GM18502 (cell line): ENCODE measurements around the gene FAM124A.

Experiments used
- ATAC-seq: cut with Tn5 transposase; IDR thresholded peaks from one replicate; pipeline ENCODE4 v1.9.1; 2021; ENCODE audit warnings: mild to moderate bottlenecking; ENCODE audit not compliant: unreplicated experiment, poor library complexity

Gene FAM124A

DNA sequence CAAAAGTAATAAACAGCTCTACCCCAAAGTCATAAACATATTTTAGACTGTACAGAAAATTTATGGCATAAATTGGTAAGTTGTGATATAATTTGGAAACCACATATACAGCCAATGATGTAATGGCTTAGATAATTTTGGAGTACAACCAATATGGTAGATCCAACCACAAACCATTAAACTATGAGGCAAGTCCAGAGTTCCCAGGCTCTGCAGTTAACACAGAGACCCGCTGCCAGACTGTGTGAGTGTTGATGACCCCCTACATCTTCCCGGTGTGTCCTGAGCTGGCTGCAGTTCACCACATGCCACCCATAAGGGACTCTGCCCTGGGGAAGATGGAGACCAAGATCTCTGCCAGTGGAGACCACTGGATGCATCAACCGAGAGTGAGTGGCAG lies 107.4 kb downstream of the FAM124A start:
- no peak for ATAC-seq

DNA sequence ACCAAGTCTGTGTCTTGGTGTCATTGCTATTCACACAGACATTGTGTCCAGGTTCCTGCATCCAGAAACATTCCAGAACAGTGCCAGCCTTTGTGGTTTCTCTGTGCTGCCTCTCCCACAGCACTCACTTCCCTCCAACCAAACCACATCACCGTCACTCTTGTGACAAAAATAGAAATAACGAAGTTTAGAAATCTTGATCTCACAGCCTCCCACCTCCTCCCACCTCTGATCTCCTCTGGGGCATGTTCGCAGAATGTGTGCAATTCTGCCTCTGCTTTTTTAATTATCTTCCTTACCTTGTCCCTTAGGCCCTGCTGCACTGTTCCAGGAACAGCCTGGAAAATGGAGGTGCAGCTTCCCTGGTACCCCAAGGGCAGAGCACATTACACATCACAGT lies 108.6 kb downstream of the FAM124A start:
- ATAC-seq = peak; percentile 55

DNA sequence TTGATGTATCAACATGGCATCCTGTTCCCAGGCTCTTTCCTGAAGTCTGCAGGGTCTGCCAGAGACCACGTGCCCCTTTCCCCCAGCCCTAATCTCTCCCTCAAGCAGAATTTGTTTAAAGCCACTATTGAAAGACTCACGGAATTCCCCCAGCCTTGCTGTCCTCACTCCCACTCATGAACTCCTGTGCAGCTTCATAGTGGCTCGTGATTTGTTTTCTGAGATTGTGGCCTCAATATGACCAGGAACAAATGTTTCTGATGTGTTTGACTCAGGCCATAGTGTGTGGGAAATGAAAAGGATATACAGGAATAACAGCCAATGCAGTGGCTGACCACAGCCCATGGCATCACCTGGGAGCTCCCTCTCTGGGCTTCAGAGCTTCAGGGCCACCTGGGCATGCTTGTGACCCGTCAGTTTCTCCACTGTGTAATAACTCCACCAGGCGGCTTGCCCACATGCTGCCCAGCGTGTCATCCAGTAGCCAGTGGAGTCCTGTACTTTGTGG lies 109.2 kb downstream of the FAM124A start:
- ATAC-seq = peak; percentile 57

DNA sequence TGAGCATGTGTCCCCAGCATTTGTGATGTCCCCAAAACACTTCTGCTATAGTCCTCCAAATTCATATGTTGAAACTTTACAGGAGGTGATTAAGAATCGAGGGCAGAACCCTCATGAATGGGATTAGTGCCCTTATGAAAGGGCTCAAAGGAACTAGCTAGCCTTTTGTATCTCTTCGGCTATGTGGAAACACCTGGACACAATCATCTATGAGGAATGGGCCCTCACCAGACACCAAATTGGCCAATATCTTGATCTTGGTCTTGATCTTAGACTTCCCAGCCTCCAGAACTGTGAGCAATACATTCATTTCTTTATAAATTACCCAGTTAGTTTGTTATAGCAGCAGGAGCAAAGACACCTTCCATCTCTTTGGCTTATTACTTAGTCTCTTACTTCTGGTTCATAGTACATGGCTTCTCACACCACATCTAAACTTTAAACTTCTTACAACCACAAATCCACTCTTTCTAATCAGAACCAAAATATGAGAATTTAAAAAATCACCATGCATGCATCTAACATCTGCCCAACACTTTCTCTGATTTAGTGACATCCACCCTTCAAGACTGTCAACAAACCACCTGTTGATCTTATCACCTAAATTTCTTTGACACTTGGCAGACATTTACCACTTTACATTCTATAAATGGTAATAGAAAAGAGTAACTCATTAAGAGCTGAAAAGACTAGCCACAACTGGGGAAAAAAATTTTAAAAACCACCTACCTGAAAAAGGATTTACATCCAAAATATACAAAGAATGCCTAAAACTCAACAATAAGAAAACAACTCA lies 110.6 kb downstream of the FAM124A start:
- ATAC-seq = no peak

DNA sequence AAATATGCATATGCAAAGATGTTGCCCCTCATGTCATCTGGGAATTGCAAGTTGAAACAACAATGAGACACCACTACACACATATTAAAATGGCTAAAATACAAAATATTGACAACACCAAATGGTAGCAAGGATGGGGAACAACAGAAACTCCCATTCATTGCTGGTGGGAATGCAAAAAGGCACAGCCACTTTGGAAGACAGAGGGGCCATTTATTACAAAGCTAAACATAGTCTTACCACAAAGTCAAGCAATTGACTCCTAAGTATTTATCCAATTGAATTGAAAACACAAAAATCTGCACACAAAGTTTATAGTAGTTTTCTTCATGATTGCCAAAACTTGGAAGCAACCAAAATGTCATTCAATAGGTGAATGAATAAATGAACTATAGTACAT lies 111.2 kb downstream of the FAM124A start:
- ATAC-seq = no peak

DNA sequence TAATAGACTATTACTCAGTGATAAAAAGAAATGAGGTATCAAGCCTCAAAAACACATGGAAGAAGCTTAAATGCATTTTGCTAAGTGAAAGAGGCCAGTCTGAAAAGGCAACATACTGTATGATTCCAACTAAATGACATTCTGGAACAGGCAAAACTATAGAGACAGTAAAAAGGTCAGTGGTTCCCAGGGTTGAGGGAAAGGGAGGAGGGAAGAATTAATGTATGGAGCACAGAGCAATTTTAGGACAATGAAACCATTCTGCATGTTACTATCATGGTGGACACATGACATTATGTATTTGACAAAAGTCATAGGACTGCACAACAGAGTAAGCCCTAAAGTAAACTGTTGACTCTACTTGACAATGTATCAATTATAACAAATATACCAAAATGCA lies 111.6 kb downstream of the FAM124A start:
- ATAC-seq = no peak
